GM21526 (cell line): Measurements from ENCODE around the gene NOTCH4.

Experiments
- ATAC-seq: cut with Tn5 transposase; IDR thresholded peaks from one replicate; pipeline ENCODE4 v1.9.1; 2021; ENCODE audit warnings: moderate library complexity; ENCODE audit not compliant: unreplicated experiment, low FRiP score

NOTCH4 gene

DNA sequence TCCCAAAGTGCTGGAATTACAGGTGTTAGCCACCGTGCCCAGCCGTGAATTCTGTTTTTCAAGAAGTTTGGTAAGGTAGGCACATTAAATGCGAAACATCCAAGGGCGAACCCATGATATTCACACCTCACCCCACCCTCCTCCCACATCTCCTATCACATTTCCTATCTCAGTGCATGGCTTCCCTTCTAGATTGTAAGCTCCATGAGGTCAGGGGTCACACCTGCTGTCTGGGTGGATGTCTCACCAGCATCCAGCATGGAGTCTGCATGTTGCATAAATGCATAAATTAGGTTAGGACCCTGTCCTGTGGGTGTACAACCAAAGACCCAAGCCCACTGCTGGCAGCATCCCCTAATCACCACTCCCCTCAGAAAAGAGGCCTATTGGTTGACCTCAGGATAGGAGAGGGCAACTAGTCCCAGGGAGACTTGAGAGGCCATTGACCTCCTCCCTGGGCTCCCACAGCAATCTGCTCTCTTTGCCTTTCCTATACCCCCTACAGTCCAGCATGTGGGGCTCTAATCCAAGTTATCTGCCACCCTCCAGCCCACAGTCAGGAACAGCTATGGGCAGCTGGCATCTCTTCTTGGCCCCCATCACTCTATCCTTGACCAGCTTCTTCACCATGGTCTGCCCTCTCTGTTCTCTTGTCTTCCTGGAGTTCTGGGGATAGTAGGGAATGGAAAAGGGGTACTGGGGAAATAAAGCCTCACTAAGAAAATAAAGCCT lies 76.3 kb downstream of the NOTCH4 start:
- ATAC-seq, result no peak

DNA sequence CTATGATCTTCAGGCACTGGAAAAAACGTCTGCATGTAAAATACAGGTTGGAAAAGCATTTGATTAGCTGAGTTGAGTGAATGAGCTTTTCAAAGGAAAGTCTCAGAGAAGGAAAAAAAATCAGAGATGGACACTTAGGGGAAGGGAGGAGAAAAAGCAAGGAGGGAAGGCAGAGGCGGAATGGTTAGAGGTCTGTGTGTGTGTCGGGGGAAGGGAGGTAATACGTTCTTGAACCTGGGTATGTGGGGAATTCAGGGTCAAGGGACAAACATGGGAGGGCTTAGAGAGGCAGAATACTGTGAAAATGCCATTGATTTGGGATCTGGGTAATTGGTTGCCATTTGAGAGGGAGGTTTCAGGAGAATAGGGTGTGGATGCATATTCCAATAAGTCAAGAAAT lies 77.2 kb downstream of the NOTCH4 start:
- no peak for ATAC-seq

DNA sequence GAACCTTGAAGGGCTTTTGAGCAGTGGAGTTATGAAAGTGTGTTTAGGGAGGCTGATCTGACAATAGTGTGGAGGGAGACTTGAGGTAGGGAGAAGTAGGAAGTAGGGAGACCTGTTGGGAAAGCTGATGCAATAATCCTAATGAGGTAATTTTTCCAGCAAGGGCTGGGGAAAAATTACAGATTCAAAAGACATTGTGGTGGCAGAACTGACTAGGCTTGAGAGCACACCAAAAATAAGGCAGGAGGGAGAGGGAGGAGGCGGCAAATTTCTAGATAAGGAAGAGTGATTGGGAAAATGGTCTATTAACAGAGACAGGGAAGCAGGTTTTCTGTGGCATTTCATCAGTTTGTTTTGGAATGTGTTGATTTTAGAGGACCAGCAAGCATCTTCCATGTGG lies 77.6 kb downstream of the NOTCH4 start:
- ATAC-seq, result no peak
